GM21717 (cell line): ENCODE measurements around the gene MAGEF1.

ENCODE experiments used
- ATAC-seq: cut with Tn5 transposase; IDR thresholded peaks from one replicate; pipeline ENCODE4 v1.9.1; 2021; ENCODE audit warnings: mild to moderate bottlenecking, moderate library complexity; ENCODE audit not compliant: unreplicated experiment

Gene MAGEF1

DNA sequence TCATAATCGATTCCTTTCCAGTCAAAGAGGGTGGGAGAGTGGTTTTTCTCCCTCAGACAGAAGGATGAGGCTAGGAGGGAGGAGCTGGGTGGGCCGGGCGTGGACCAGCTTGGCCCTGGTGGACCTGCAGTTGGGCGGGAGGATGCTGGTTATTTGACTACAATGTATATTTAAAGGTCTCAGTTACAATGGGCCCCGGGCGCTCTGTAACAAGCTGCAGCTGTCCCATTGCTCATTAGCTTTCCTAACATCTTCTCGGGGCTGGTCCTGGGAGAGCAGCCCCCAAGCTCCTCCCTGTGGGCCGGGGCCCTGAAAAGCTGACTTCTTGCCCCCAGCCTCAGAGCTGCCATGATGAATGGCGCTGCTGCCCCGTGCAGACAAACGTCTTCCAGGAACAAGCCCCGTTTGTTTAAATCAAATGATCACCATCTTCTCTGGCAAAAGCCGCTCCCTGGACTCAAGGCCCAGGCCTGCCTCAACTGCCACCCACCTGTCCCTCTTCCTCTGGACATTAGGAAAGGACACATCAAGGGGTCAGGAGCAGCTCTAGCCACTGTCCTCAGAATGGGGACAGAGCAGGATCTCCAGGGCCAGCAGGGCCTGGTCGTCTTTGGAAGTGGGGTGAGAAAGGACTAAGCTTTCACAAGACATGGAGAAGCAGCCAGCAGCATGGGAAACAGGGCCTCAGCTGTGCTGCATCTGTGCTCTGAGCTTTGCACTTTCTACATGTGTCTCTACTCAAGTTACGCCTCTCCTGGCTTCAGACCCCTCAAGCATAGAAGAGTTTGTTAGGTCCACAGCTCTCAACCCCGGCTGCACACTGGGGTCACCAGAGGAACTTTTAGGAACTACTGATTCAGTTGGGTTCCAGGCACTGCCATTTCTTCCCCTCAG is 38.6 kb downstream of the MAGEF1 start:
- ATAC-seq: no peak

DNA sequence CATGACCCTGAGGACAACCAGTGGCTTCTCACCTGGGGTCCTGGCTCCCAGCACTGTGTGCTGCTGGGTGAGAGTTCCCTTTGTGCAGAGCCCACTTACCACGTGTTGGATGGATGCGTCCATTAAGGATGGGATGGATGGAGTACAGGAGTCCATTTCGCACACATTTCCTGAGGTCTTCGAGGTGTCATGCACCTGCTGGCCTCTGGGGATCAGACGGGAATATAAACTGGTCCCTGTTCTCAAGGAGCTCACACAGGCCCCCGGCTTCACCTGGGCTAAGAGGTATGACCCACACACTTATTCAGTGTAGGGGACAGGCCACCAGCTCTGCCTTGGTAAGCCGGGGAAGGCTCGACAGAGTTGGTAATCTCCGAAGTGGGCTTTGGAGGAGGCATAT is 39.5 kb downstream of the MAGEF1 start:
- ATAC-seq: no peak

DNA sequence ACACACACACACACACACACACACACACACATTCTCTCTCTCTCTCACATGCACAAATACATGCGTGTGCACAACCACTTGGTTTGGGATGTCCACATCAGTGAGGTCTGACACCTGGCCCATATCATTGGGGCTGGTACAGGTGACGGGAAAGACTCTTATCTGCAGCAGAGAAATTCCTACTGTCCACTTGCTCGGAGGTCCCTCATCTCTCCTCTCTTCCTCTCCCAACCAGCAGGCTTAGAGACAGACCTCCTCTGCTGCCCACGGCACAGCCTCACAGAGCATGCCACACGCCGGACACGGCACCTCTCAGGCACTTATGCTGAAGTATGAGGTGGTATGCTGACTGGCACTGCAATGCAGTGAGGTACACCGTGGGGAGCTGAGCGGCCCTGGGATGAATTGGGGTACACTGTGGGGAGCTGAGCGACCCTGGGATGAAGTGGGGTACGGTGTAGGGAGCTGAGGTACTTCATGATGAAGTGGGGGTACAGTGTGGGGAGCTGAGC is 41.7 kb downstream of the MAGEF1 start:
- ATAC-seq: no peak

DNA sequence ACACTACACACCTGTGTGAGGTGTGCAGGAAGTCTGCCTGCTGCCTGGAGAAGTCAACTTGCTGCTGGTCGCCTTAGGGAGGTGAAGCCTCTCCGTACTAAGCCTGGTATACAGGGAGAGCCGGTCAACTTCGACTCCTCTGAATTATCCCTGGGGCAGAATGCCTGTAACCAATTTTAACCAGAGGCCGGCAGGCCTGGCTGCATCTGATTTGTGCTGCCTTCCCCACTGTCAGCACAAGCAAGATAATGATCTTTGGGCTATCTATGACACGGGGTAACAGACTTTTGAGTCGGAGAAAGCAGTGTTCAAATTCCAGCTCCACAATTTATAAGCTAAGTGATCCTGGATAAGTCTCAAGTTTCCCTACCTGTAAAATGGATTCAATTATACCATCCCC is 42.3 kb downstream of the MAGEF1 start:
- ATAC-seq: no peak

DNA sequence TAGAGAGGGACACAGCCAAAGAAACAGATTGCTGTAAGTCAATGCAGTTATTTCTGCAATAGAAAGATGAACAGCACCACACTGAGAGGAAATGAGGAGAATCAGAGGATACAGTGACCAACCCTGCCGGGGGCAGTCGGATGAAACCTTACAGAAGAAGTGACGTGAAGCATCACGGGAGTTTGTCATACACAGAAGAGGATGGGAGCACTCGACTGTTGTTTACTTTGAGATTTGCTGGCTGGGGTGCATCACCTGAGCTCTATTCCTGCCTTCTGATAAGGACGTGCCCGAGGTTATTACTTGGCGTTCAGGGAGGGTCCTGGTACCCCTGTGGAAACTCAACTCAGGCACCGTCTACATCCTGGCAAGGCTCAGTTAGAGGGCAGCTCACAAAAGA is 45.4 kb downstream of the MAGEF1 start:
- ATAC-seq: no peak

DNA sequence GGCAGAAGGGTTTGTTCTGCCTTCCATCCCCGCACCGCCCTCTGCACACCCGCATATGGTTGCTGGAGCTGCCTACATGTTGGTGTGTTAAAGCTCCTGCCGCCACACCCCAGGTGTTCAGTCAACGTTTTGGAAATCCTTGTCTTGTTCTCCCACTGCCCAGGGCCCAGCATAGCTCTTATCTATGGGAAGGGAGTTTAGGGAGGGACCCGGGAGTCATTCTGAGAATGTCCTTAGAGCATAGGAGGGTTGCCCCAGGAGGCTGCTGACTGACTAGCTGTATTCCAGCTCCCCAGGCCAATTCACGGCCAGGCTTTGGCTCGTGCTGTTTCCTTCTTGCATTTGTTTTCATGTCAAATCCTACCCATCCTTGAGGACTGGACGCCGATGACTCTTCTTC is 46.8 kb downstream of the MAGEF1 start:
- ATAC-seq: no peak

DNA sequence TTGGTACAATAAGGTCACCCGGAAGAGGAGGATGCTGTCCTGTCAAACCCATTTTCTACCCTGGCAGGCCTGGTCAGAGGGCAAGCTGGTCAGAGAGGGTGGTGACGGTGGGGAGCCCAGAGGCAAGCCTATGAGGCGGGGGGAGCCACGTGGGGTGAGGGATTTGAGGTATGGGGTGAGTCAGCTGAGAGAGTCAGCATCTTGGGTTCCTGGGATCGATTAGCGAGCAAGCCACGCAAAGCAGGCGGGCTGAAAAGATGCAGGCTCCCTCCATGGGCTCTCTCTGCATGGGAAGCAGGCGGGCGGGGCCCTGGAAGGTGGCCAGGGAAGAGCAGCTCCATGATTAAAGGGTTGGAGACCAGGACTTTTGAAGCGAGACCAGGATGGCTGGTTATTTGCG is 48.1 kb downstream of the MAGEF1 start:
- ATAC-seq: no peak

DNA sequence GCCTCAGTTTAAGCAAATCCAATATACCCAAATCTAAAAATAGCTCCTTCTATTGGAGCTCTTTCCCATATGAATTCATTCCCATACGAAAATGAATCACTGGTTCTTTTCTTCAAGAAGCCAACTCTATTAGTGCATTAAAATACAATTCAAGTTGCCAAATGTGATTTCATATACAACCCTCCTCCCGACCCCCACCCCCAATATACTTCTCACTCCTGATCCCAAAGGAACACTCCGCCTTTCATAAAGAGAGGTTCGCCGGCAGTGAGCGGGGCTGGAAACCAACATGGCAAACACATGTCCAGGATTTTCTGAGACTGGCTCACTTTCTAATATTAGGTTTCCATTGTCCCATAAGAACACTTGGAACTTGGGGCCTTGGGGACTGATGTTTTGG is 48.5 kb downstream of the MAGEF1 start:
- no peak for ATAC-seq

DNA sequence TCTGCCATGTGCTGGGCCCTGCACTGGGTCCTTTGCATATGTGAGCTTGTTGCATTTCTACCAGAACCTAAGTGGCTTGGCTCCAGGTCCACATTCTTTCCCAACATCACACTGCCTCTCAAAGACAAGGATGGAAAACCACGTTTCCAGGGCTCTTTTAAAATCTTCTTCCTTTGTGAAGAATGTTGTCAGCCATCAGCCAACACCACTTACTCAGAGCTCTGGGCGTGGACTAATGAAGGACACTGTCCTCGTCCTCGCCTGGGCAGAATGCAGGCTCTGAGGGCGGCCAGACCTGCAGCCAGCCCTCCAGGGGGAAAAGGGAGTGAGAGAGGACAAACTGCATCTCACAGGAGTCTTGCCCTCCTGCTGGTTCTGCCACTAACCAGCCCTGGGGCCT is 49.7 kb downstream of the MAGEF1 start:
- ATAC-seq: no peak

DNA sequence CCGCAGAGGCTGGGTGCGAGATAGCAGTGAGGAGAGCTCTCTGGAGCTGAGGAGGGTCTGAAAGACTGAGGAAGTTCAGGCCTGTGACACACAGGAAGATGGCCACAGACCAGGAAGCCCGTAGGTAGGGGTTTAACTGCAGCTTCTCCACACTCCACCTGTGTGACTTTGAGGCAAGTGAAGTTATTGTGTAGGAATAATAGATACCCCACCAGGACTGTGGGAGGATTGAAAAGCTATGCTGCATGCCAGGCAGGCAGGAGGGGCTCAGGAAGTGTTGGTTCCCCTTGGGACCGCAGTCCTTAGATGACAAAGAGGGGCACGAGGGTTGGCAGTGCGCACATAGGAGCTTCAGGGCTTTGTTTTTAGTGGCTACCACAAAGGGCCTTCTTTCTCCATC is 50.9 kb downstream of the MAGEF1 start:
- ATAC-seq: no peak
